A673 (cell line): ENCODE measurements around the gene BCL2. TPM values are rescaled to one million over a fixed set of nuclear protein-coding genes. Genes with fewer than 3 reads are reported as not detected.

Experiments
- BruUV-seq: library from RNA; stranded (reverse); fragments of 400-500 nt; replicated peaks from 2 replicates; lab custom pipeline; 2021; lab: Mats Ljungman, UMichigan
- CTCF ChIA-PET: fragments of 300-600 bp; sonication (Branson Sonifier 250); formaldehyde crosslinking; loops from one replicate; lab custom pipeline; 2022; ENCODE audit warnings: antibody characterized with exemption; lab: Charles Lee
- POLR2A ChIA-PET: fragments of 300-600 bp; sonication (Branson Sonifier 250); formaldehyde crosslinking; loops from one replicate; lab custom pipeline; 2022; ENCODE audit warnings: antibody characterized with exemption; ENCODE audit not compliant: low non-redundant PET; lab: Charles Lee
- DNase-seq: peaks from one replicate; pipeline ENCODE4 v3.0.0-alpha.2; 2015; ENCODE audit warnings: low spot score
- H3K27ac ChIP-seq: fragments of 200-600 bp; sonication (generic); 2 replicates; pipeline ENCODE4 v1.5.1; 2016; ENCODE audit warnings: mixed run types, low read depth, mild to moderate bottlenecking, mixed read lengths, antibody characterized with exemption, low read length; ENCODE audit not compliant: poor library complexity, severe bottlenecking
- H3K27me3 ChIP-seq: fragments of 200-600 bp; sonication (generic); replicated peaks from 2 replicates; pipeline ENCODE4 v1.6.1; 2017; ENCODE audit warnings: mixed run types, low read depth, mild to moderate bottlenecking, mixed read lengths, antibody characterized with exemption, low read length; ENCODE audit not compliant: insufficient read depth, poor library complexity
- H3K36me3 ChIP-seq: fragments of 200-600 bp; sonication (generic); 2 replicates; pipeline ENCODE4 v1.6.1; 2016; ENCODE audit warnings: mixed run types, mild to moderate bottlenecking, mixed read lengths, antibody characterized with exemption, low read length; ENCODE audit not compliant: insufficient read depth, poor library complexity, severe bottlenecking
- H3K4me1 ChIP-seq: fragments of 200-600 bp; sonication (generic); 2 replicates; pipeline ENCODE4 v1.6.1; 2017; ENCODE audit warnings: mixed run types, mild to moderate bottlenecking, mixed read lengths, antibody characterized with exemption, low read length; ENCODE audit not compliant: insufficient read depth, poor library complexity, severe bottlenecking
- H3K4me3 ChIP-seq: fragments of 200-600 bp; sonication (generic); 2 replicates; pipeline ENCODE4 v1.5.1; 2016; ENCODE audit warnings: low read depth, mixed run types, mild to moderate bottlenecking, mixed read lengths, low read length; ENCODE audit not compliant: poor library complexity, severe bottlenecking
- H3K9me3 ChIP-seq: fragments of 200-600 bp; sonication (generic); 2 replicates; pipeline ENCODE4 v1.6.1; 2016; ENCODE audit warnings: mixed run types, low read depth, mild to moderate bottlenecking, mixed read lengths, antibody characterized with exemption, low read length; ENCODE audit not compliant: poor library complexity, severe bottlenecking
- EZH2 ChIP-seq: fragments of 200-600 bp; sonication (generic); IDR thresholded peaks from 2 replicates; pipeline ENCODE4 v1.6.1; 2017; ENCODE audit warnings: borderline replicate concordance, low read depth, mild to moderate bottlenecking, mixed read lengths, antibody characterized with exemption, low read length; ENCODE audit not compliant: poor library complexity, severe bottlenecking
- intact Hi-C: fragments of 100-400 bp; cut with micrococcal nuclease; formaldehyde crosslinking; loops from one replicate; pipeline ENCODE4 v1.10.0; 2022; ENCODE audit not compliant: unreplicated experiment
- total RNA-seq: library from RNA; stranded (reverse); gene quantifications from 2 replicates; pipeline ENCODE4 v1.2.3, GENCODE V29; 2021
- TF ChIP-seq, protein P1 (sequence below): fragments of 300-800, 200-600 bp; sonication (generic); conservative IDR thresholded peaks from 2 replicates; pipeline ENCODE4 v1.5.1; 2017; ENCODE audit warnings: low read depth, mild to moderate bottlenecking, antibody characterized with exemption, low read length, moderate library complexity, mixed read lengths

Gene BCL2
- total RNA-seq, 1 experiment from 2014 or later, result 24.9 TPM

DNA sequence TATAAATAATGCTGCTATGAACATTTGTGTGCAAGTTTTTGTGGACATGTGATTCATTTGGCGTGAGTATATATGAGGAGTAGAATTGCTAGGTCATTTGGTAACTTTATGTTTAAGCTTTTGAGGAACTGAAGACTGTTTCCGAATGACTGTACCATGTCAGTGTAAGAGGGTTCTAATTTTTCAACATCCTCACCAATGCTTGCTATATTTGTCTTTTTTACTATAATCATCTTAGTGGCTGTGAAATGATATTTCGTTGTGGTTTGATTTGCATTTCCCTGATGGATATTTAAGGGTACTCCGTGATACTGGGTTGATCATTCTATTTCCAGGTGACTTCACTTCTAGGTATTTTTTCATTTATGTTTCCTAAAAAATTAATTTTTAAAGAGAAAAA is 241.1 kb downstream of the BCL2 start:
- no TSS peak for BruUV-seq
- no peaks in the 10 kb centered on the region for H3K27me3 ChIP-seq
- H3K27ac ChIP-seq, result no peak overlapping the region
- no peaks in the 10 kb centered on the region for H3K36me3 ChIP-seq
- H3K4me1 ChIP-seq, result peaks cover 5% of the 10 kb centered on the region
- no peak overlapping the region for H3K4me3 ChIP-seq
- TF ChIP-seq EZH2, result no peak
- TF ChIP-seq, protein P1, sequence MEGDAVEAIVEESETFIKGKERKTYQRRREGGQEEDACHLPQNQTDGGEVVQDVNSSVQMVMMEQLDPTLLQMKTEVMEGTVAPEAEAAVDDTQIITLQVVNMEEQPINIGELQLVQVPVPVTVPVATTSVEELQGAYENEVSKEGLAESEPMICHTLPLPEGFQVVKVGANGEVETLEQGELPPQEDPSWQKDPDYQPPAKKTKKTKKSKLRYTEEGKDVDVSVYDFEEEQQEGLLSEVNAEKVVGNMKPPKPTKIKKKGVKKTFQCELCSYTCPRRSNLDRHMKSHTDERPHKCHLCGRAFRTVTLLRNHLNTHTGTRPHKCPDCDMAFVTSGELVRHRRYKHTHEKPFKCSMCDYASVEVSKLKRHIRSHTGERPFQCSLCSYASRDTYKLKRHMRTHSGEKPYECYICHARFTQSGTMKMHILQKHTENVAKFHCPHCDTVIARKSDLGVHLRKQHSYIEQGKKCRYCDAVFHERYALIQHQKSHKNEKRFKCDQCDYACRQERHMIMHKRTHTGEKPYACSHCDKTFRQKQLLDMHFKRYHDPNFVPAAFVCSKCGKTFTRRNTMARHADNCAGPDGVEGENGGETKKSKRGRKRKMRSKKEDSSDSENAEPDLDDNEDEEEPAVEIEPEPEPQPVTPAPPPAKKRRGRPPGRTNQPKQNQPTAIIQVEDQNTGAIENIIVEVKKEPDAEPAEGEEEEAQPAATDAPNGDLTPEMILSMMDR, result no peak
- no peak for DNase-seq
- H3K9me3 ChIP-seq, result no peaks in the 10 kb centered on the region
- intact Hi-C loops, result no loop called here
- CTCF ChIA-PET, result no interaction called here
- POLR2A ChIA-PET, result no interaction called here

DNA sequence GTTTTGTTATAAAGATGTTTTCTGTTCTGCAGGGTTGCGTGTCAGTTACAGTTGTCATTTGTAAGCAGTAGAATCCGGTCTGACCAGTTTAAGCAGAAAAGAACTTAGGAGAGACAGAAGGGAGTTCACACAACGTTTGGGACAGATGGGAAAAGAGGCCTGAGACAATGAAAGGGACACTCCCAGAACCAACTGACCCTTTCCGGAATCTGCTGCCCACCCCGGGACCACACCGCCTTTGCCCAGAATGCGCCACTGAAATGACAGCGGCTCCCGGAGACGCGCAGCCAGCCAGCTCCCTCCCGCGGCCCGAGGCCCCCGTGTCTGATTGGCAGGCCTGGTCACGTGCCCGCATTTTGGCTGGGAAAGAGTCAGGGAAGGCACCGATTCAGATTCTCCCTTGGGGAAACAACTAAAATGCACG is 244.6 kb downstream of the BCL2 start:
- intact Hi-C loops, result no loop called here
- H3K9me3 ChIP-seq, result no peaks in the 10 kb centered on the region
- CTCF ChIA-PET, result interaction anchor here (1.0 kb wide), 1 partner anchor 59 kb away, joined by 3 read pairs; no protein-coding TSS in a partner anchor
- H3K4me3 ChIP-seq, result peak overlapping the region; percentile 45
- H3K27ac ChIP-seq, result peak overlapping the region; percentile 38
- TF ChIP-seq, protein P1, result no peak
- TF ChIP-seq EZH2, result no peak
- BruUV-seq, result no TSS peak
- peaks cover 5% of the 10 kb centered on the region for H3K4me1 ChIP-seq
- POLR2A ChIA-PET, result interaction anchor here (0.6 kb wide), 1 partner anchor 108 kb away, joined by 6 read pairs; no protein-coding TSS in a partner anchor
- peak; percentile 88 for DNase-seq
- no peaks in the 10 kb centered on the region for H3K27me3 ChIP-seq
- no peaks in the 10 kb centered on the region for H3K36me3 ChIP-seq

DNA sequence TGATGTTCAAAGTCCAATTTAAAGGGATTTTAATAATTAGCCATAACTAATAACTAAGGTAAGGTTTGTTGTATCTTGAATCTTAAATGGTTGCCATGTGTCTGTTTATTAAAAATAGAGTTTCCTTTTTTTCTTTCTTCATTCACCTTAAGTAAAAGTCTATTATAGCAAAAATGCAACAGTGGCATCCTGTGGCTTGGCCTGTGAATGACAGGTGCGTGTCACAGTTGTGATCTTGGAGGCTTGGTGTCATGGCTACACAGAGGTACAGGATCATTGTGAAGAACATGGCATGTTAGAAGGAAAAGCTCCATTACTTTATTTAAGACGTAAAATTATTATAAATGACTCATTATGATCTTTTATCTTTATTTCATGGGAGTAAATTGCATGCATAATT is 246.1 kb downstream of the BCL2 start:
- CTCF ChIA-PET, result no interaction called here
- Histone ChIP-seq H3K4me3 (no peak overlapping the region), H3K27ac (no peak overlapping the region), H3K36me3 (no peaks in the 10 kb centered on the region), H3K4me1 (peaks cover 5% of the 10 kb centered on the region), H3K9me3 (no peaks in the 10 kb centered on the region), H3K27me3 (no peaks in the 10 kb centered on the region)
- intact Hi-C loops, result no loop called here
- no peak for DNase-seq
- POLR2A ChIA-PET, result no interaction called here
- BruUV-seq, result no TSS peak
- no peak for TF ChIP-seq EZH2
- TF ChIP-seq, protein P1, result peak; percentile 38

Other genes starting within 250 kb of the BCL2 start
- 449 and 493 TPM in 2 replicates for gene KDSR, start 47.4 kb upstream of the BCL2 start, total RNA-seq
- gene VPS4B, start 102.7 kb upstream of the BCL2 start, total RNA-seq, result 88.7 and 94.8 TPM in 2 replicates
- gene SERPINB5, start 157.2 kb upstream of the BCL2 start, total RNA-seq, result 0.11 TPM in 1 of 2 replicates, not detected in the other
- not detected in 2 replicates for gene SERPINB12, start 222.6 kb upstream of the BCL2 start, total RNA-seq